A549 (cell line): ENCODE data around the gene BTBD16. TPM values are rescaled to one million over a fixed set of nuclear protein-coding genes. Genes with fewer than 3 reads are reported as not detected.

Source experiments
- ATOH8 ChIP-seq: fragments of 250-450 bp; sonication (Bioruptor Pico); IDR thresholded peaks from 2 replicates; pipeline ENCODE4 v1.5.0; 2020; ENCODE audit warnings: low read depth, mild to moderate bottlenecking, moderate library complexity
- BHLHE40 ChIP-seq: IDR thresholded peaks from 2 replicates; pipeline ENCODE4 v1.6.1; 2012; ENCODE audit warnings: low read depth, low read length, inconsistent platforms
- CBX2 ChIP-seq: fragments of 200-600 bp; sonication (generic); IDR thresholded peaks from 2 replicates; pipeline ENCODE4 v1.6.1; 2016; ENCODE audit warnings: low read depth, mild to moderate bottlenecking, borderline replicate concordance
- CHD2 ChIP-seq: fragments of 150-350 bp; IDR thresholded peaks from 2 replicates; pipeline ENCODE4 v1.6.1; 2014; ENCODE audit warnings: low read length; ENCODE audit not compliant: partially characterized antibody
- CHD4 ChIP-seq: fragments of 200-600 bp; sonication (generic); IDR thresholded peaks from 2 replicates; pipeline ENCODE4 v1.6.1; 2016; ENCODE audit warnings: antibody characterized with exemption, mild to moderate bottlenecking, borderline replicate concordance
- CTCF ChIP-seq: fragments of >200 bp; sonication (Bioruptor Twin); formaldehyde crosslinking; IDR thresholded peaks from 3 replicates; pipeline ENCODE4 v1.5.1; 2016
- E2F6 ChIP-seq: IDR thresholded peaks from 2 replicates; pipeline ENCODE4 v1.6.1; 2012; ENCODE audit warnings: low read depth, borderline replicate concordance
- EHMT2 ChIP-seq: fragments of 200-600 bp; sonication (generic); IDR thresholded peaks from 2 replicates; pipeline ENCODE4 v1.6.1; 2016; ENCODE audit warnings: antibody characterized with exemption, low read depth, mild to moderate bottlenecking, moderate library complexity
- FOSB ChIP-seq: fragments of 250-450 bp; sonication (Bioruptor Pico); IDR thresholded peaks from 2 replicates; pipeline ENCODE4 v1.5.0; 2020; ENCODE audit warnings: mild to moderate bottlenecking, moderate library complexity
- GATA3 ChIP-seq: IDR thresholded peaks from 2 replicates; pipeline ENCODE4 v1.6.1; 2012; ENCODE audit warnings: borderline replicate concordance
- HES2 ChIP-seq: fragments of >200 bp; sonication (Bioruptor Twin); formaldehyde crosslinking; IDR thresholded peaks from 2 replicates; pipeline ENCODE4 v1.6.1; 2016
- HEYL ChIP-seq: fragments of 250-450 bp; sonication (Bioruptor Pico); IDR thresholded peaks from 2 replicates; pipeline ENCODE4 v1.8.0; 2021; ENCODE audit warnings: mild to moderate bottlenecking, moderate library complexity
- HOXA7 ChIP-seq: fragments of 250-450 bp; sonication (Bioruptor Pico); IDR thresholded peaks from 2 replicates; pipeline ENCODE4 v1.5.0; 2020; ENCODE audit warnings: mild to moderate bottlenecking, moderate library complexity
- JUN ChIP-seq, 2 experiments: fragments of >200 bp; sonication (Bioruptor Twin); formaldehyde crosslinking; IDR thresholded peaks; 2 replicates in 1 of 2; 3 replicates in 1 of 2; pipeline ENCODE4 v1.6.1; 2016 to 2017
- JUNB ChIP-seq: fragments of >200 bp; sonication (Bioruptor Twin); formaldehyde crosslinking; IDR thresholded peaks from 2 replicates; pipeline ENCODE4 v1.6.1; 2016
- KDM1A ChIP-seq: fragments of 200-600 bp; sonication (generic); IDR thresholded peaks from 2 replicates; pipeline ENCODE4 v1.6.1; 2016; ENCODE audit warnings: low read depth, mild to moderate bottlenecking
- MAX ChIP-seq: IDR thresholded peaks from 2 replicates; pipeline ENCODE4 v1.6.1; 2012
- NR3C1 ChIP-seq: fragments of >200 bp; sonication (Bioruptor Twin); formaldehyde crosslinking; IDR thresholded peaks from 3 replicates; pipeline ENCODE4 v1.6.1; 2017
- POLR2A ChIP-seq: IDR thresholded peaks from 2 replicates; pipeline ENCODE4 v1.6.1; 2012; ENCODE audit warnings: mild to moderate bottlenecking, low read length
- POLR2AphosphoS2 ChIP-seq: conservative IDR thresholded peaks from 2 replicates; pipeline ENCODE4 v1.6.1; 2012; ENCODE audit warnings: low read length, improper control_type of control experiment, inconsistent platforms
- RAD21 ChIP-seq, 2 experiments: fragments of >200 bp in 1 of 2; sonication (Bioruptor Twin) in 1 of 2; formaldehyde crosslinking in 1 of 2; IDR thresholded peaks in 1 of 2; conservative IDR thresholded peaks in 1 of 2; 2 replicates in 1 of 2; 3 replicates in 1 of 2; pipeline ENCODE4 v1.6.1; 2012 to 2018; ENCODE audit warnings: inconsistent platforms in 1 of 2
- RCOR1 ChIP-seq: fragments of 150-350 bp; IDR thresholded peaks from 2 replicates; pipeline ENCODE4 v1.6.1; 2014; ENCODE audit warnings: antibody characterized with exemption, low read length, low read depth
- REST ChIP-seq: fragments of 200-600 bp; sonication (generic); IDR thresholded peaks from 2 replicates; pipeline ENCODE4 v1.6.1; 2016; ENCODE audit warnings: antibody characterized with exemption, mild to moderate bottlenecking, moderate library complexity
- SREBF2 ChIP-seq: fragments of 450-650 bp; IDR thresholded peaks from 2 replicates; pipeline ENCODE4 v1.6.1; 2014; ENCODE audit warnings: mild to moderate bottlenecking, moderate library complexity
- TFCP2L1 ChIP-seq: fragments of 250-450 bp; sonication (Bioruptor Pico); IDR thresholded peaks from 2 replicates; pipeline ENCODE4 v1.5.0; 2021; ENCODE audit warnings: mild to moderate bottlenecking
- TP53 ChIP-seq: fragments of 250-450 bp; sonication (Bioruptor Pico); IDR thresholded peaks from 2 replicates; pipeline ENCODE4 v1.5.0; 2021; ENCODE audit warnings: mild to moderate bottlenecking, moderate library complexity
- USF2 ChIP-seq: fragments of 450-650 bp; IDR thresholded peaks from 2 replicates; pipeline ENCODE4 v1.6.1; 2014; ENCODE audit warnings: antibody characterized with exemption
- ZFP36 ChIP-seq: fragments of 450-650 bp; IDR thresholded peaks from 2 replicates; pipeline ENCODE4 v1.6.1; 2014; ENCODE audit warnings: borderline replicate concordance; ENCODE audit not compliant: partially characterized antibody
- ZSCAN20 ChIP-seq: fragments of 250-450 bp; sonication (Bioruptor Pico); IDR thresholded peaks from 2 replicates; pipeline ENCODE4 v1.8.0; 2022; ENCODE audit warnings: mild to moderate bottlenecking, moderate library complexity
- polyA plus RNA-seq, 4 experiments: library from polyadenylated mRNA; depleted of rRNA in 3 of 4; stranded (reverse); fragments of >200 nt; fragmentation: RNase III in 1 of 4; extraction: RNeasy Plus Mini Kit Qiagen cat#74134 plus additional on column Dnase treatment in 1 of 4; gene quantifications; 2 replicates in 3 of 4; 3 replicates in 1 of 4; pipeline ENCODE4 v1.2.3, GENCODE V29; 2011 to 2017

The BTBD16 gene
- polyA plus RNA-seq, 2 of the 4 experiments (the other 2 are of a cell fraction), result 0.32 to 2.1 TPM

- TF ChIP-seq CTCF, result no peak
- no peak for TF ChIP-seq HES2
- TF ChIP-seq E2F6, result peak; percentile 41; the same call in 1 of the 2 replicates
- TF ChIP-seq CHD4, result no peak
- TF ChIP-seq FOSB (CRISPR knock-in tag), result no peak
- no peak for TF ChIP-seq ATOH8
- peak in 1 of 2 experiments; percentile 27; a peak in 1 of 5 replicates for TF ChIP-seq RAD21 (conservative IDR thresholded peaks at IDR 0.05 in 1 of 2, IDR thresholded peaks at IDR 0.05 in 1 of 2)
- no peak for TF ChIP-seq RCOR1
- no peak for TF ChIP-seq BHLHE40
- 0 out of 2 replicates have a peak, but pooled peaks have one; percentile 28 for TF ChIP-seq HOXA7 (CRISPR knock-in tag)
- TF ChIP-seq EHMT2, result no peak
- no peak for TF ChIP-seq USF2
- no peak for TF ChIP-seq TP53 (CRISPR knock-in tag)
- no peak for TF ChIP-seq CBX2
- TF ChIP-seq ZSCAN20, result no peak
- no peak for TF ChIP-seq SREBF2
- no peak for TF ChIP-seq ZFP36
- no peak for TF ChIP-seq NR3C1
- no peak for TF ChIP-seq POLR2AphosphoS2
- peak; percentile 68; the same call in 1 of the 2 replicates for TF ChIP-seq GATA3
- TF ChIP-seq POLR2A, result no peak
- TF ChIP-seq HEYL, result no peak
- TF ChIP-seq KDM1A, result no peak
- no peak for TF ChIP-seq REST
- TF ChIP-seq JUN (IDR thresholded peaks at IDR 0.05), result peak; percentile 75 to 86
- peak; percentile 89 for TF ChIP-seq JUNB
- peak; percentile 46 for TF ChIP-seq CHD2
- TF ChIP-seq MAX, result peak; percentile 71
- TF ChIP-seq TFCP2L1 (CRISPR knock-in tag), result no peak
Observed at GRCh38 chr10:122307669-122308416, 36.7 kb downstream of the BTBD16 start (continued).
